Measurements from ENCODE around the gene MTUS2. TPM values are rescaled to one million over a fixed set of nuclear protein-coding genes. Genes with fewer than 3 reads are reported as not detected.

MTUS2 gene
- total RNA-seq, 1 donor from 2014 or later = 81.4 TPM

DNA sequence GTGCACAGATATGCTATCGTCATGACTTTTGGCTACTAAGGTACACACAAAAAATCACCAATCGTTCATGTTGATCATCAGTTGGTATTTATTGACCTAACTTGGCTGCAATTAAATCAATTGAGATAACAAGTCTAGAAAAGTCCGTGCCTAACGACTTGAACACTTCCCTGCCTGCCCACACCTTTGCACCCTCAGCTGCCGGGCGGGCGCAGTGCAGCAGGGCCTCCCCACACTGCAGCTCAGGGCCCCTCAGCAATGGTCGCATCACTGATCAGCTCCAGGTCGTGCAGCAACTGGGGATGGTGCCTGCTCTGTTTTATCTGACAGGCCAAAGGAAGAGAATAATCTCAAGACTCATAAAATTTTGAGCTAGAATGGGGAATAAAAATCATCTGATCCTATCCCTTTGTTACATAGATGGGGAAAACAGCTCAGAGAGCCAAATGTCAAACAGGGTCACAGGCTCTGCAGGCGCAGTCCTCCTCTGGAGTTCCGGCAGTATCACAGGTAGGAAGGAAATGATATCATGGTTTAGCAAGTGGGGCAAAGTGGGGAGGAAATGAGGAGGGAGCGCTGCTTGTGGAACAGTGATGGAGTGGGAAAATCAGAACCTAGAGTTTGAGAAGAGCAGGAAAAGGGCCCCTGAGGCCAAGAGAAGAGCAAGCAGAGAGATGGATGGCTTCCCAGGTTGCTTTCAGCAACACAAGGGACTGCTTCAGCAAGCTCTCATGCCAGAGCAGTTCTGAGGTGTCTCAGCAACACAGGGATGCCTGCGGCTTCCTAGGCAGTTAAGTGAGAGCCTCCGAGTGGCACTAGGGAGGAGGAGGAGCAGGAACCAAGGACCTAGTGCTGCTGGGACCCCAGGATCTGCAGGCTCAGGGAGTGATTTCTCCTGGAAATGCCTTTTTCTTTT lies 717.9 kb downstream of the MTUS2 start:
- intact Hi-C loops (cut with DNase I) = no loop called here
- DNase-seq (ENCODE audit: low spot score) = peak; percentile 29

DNA sequence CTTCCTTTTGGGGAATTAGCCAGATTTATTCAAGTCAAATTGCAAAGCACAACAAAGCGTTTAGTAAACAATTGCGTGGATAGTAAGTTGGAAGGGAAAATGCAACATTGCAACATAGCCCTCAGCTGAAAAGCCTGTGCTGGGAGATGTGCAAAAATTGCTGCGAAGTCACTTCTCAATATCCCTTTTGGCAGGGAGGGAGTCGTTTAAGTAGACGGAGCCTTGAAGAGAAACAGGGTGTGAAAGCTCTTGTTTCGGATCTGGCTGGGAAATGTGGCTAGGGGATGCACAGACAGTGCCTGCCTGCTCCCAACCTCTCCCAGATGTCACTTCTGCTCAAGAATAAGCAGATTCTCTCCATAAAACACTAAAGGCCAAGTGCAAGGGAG lies 718.5 kb downstream of the MTUS2 start:
- intact Hi-C loops (cut with DNase I) = no loop called here
- peak; percentile 41 for DNase-seq (ENCODE audit: low spot score)

DNA sequence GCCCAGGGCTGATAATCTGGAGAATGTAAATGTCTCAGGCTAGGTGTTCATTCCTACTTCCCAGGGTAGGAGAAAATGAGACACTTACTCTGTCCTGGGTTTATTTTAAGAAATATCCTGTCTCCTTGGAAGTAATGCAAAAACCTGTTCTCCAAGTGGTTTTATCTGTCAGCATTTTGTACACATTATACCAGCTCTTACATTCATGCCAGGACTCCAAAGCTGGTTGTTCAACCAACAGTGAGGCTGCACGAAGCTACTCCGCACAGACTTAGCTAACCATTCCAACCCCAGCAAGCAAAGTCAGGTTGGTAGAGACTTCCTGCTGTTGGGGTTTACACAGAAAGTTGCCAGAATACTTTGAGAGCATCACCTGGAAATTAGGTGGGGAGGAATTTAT lies 719.7 kb downstream of the MTUS2 start:
- no peak for DNase-seq (ENCODE audit: low spot score)
- intact Hi-C loops (cut with DNase I) = no loop called here

DNA sequence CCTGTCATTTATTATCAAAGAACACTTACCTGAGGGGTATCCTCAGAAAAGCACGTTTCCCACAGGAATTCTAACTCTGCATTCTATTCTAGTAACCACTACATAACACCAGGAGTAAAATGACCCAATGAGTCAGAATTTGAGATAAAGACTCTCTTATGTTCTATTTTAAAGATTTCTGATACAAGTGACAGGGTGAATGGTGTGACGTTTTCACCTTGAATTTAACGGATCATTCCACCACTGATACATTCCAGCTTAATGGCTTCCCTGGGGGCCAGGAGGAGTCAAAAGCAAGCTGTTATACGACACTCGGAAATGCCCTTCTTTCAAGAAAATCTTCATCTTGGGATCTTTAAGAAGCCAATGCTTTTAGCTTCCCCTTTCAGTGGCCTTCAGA lies 720.2 kb downstream of the MTUS2 start:
- intact Hi-C loops (cut with DNase I) = no loop called here
- no peak for DNase-seq (ENCODE audit: low spot score)

DNA sequence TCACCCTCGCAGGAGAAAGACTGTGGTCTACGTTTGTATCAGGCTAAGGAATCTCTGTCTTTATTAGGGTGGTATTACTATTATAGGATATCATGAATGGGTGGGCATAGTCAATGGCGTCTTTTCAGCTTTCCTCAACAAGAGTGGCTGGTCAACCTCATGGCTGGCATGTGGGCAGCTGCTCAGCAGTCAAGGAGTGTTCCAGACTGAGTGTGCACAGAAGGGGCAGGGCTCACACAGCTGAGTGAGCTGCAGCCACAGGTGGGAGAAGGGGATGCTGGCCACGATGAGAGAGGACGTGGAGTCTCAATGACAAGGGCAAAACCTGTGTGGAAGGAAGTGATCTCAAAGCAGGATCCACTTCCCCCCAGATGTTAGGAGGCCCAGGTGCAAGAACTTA lies 720.7 kb downstream of the MTUS2 start:
- DNase-seq (ENCODE audit: low spot score) = no peak
- intact Hi-C loops (cut with DNase I) = no loop called here

DNA sequence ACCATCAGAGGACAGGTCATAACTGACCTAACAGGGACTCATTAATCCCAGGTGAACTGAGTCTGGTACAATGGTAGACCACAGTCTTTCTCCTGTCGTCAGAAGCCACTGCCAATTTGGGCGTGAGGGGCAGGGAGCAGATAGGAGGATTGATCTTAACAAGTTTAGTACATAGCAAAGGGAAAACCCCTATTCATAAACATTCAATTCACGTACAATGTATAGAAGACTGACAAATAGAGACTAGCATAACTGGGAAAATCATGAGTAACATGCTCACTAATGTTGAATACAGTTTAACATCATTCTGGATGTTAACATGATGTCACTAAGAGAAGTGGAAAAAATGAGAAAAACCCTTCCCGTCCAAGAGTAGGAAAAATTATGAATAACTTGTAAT lies 721.3 kb downstream of the MTUS2 start:
- DNase-seq (ENCODE audit: low spot score) = no peak
- intact Hi-C loops (cut with DNase I) = no loop called here

DNA sequence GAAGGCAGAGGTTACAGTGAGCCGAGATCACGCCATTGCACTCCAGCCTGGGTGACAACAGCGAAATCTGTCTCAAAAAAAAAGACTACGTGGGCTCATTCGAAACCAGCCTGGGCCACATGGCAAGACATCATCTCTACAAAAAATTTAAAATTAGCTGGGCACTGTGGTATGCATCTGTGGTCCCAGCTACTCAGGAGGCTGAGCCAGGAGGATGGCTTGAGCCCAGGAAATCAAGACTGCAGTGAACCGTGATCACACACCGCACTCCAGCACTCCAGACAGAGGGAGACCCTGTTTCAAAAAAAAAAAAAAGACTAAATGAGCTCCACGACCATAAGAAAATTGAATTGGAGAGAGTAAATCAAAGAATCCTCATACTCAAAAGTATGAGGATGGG lies 722.2 kb downstream of the MTUS2 start:
- intact Hi-C loops (cut with DNase I) = no loop called here
- DNase-seq (ENCODE audit: low spot score) = no peak

DNA sequence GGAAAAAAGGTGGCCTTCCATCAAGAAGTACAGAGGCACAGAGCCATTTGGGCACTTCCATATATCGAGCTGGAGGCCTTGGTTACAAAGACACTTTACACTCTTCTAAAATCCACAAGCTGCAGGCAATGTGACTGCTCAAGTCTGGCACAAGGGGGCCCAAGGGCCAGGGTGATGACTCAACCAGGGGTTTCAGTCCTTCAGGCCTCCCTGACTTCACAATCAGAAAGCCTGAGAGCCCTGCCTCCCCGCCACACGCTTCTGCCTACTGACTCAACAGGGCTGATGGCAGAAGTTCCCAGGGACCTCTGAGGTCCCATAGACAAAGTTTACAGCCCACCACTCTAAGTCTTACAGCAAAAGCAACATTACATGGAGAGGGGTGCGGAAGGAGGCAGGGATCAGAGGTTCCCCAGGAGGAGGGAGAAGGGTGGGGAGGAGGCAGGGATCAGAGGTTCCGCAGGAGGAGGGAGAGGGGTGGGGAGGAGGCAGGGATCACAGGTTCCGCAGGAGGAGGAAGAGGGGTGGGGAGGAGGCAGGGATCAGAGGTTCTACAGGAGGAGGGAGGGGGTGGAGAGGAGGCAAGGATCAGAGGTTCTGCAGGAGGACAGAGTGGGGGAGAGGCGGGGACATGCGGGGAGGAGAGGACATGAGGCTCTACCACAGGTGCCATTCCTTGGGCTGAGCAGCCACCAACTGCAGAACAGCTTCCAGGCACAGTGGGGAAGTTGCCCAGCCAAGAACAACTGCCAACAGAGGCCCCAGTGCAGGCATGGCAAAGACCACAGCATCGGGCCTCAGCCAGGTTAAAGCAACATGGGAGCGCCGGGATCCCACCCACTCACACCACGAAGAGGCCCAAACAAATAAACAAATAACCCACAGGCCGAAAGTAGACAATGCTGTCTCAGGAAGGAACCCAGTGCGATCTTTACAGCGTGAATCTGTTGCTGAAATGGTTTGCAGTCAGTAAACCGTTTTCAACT lies 723.4 kb downstream of the MTUS2 start:
- intact Hi-C loops (cut with DNase I) = no loop called here
- DNase-seq (ENCODE audit: low spot score) = no peak

DNA sequence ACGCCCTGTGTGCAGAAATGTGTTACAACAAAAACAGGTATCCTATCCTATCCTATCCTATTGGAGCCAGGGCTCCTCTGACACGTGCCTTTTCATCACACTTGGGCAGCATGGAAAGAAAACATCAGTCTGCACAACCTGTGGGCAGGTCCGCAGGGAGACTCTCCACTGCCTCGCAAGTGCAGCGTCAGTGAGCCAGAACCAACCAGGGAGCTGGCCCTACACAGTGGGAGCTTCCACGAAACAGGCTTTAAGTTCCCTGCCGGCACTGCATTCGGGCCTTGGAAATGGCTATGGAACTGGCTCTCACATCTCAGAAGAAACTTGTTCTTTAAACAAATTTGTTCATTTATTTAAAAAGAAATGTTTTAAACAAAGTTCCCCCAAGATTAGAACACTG lies 725.8 kb downstream of the MTUS2 start:
- intact Hi-C loops (cut with DNase I) = no loop called here
- no peak for DNase-seq (ENCODE audit: low spot score)

DNA sequence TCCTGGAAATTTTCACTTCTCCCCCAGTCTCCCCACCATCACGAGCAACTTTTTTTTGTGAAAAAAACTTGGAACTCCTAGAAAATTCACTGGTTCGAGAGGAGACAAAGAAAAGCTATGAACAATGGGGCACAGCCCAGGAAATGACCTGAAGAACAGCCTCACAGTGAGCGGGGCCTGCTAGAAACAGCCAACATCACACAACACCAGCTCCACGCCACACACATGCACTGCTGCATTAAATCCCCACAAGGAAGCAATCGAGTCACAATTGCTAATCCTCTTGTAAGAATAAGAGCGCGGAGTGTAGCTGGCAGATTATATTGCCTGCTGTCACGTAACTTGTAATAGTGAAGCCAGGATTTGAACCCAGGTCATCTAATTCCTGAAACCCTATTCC lies 726.5 kb downstream of the MTUS2 start:
- DNase-seq (ENCODE audit: low spot score) = no peak
- intact Hi-C loops (cut with DNase I) = no loop called here

DNA sequence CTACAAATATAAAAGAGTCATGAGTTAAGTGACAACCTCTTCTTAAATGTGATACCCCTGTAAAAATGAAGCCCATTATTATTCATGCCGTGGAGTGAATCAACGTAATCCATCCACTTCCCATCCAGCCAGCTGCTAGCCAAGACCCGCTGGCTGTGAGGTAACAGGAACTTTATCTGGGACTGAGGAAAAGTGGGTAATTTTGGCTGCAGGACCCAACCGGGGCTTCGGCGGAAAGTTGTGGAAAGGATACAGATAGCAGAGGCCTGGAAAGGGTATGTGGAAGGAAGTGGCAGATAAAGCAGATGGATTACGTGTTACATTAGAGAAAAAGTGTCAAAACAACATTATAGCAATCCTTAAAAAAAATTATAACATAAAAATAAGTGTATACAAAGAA lies 727.0 kb downstream of the MTUS2 start:
- DNase-seq (ENCODE audit: low spot score) = no peak
- intact Hi-C loops (cut with DNase I) = no loop called here

DNA sequence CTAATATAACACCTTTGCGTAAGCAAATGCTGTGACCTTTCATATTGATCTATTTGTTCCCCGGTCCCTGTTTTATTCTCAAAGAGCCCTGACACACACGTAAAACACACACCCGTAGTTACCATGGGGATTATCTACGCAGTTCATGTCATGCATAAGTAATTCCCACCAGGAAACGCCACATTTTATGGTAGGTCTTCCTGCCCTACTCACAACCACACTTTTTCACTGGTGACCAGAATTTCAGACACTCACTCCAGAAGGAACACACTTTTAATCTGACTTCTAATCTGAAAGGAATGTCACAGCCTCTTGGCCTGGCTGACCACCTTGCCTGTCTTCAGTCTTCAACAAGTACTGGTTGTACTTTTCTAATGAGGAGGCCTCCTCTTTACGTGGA lies 728.6 kb downstream of the MTUS2 start:
- DNase-seq (ENCODE audit: low spot score) = no peak
- intact Hi-C loops (cut with DNase I) = no loop called here

DNA sequence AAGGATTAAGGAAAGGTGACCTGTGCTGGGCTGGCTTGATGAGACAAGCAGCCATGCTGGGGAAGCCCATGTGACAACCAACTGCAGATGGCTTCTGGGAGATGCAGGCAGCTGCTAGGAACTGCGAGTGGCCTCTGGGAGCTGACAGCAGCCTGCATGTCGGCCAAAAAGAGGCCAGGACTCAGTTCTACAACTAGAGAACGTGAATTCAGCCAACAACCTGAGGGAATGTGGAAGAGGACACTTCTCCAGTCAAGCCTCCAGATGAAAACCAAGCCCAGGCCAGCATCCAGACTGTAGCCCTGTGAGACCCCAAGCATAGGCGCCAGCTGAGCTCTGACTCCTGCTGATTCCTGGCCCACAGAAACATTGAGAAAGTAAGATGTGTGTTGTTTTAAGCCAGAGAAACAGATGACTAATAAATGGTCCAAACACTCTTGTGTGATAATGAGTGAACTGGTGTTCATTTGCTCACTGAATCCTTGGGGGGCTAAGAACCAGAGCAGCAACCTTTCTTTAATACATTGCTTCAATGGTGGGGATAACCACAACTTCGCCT lies 730.4 kb downstream of the MTUS2 start:
- intact Hi-C loops (cut with DNase I) = no loop called here
- no peak for DNase-seq (ENCODE audit: low spot score)

DNA sequence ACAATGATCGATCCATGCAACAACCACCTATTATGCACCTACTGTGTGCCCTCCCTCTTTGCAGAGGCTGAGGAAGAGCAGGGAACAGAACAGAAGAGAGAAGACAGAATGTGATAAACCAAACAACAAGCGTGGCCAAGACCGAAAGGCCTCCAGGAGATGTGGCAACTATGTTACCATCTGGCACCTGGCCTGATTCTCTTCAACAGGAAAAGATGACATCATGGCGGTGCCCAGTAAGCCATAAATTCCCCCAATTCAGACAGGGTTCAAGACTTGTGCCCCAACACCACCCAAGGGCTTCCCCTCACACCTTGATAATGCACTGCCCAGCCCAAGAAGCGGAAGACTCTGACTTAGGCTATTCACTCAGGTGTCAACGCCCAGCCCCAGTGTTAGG lies 731.1 kb downstream of the MTUS2 start:
- intact Hi-C loops (cut with DNase I) = no loop called here
- no peak for DNase-seq (ENCODE audit: low spot score)

Other genes starting within 250 kb of the MTUS2 start
- 82.8 TPM for gene POMP, start 161.2 kb upstream of the MTUS2 start, total RNA-seq
- gene SLC46A3, start 101.4 kb upstream of the MTUS2 start, total RNA-seq = 9.9 TPM